SK-N-SH treated with all-trans-retinoic acid at 6 μM for 48 hours (cell line): Measurements from ENCODE around the gene CIRBP.

Experiments
- ATAC-seq: fragments of 200-7000 bp; cut with Tn5 transposase; 3 replicates; pipeline ENCODE4 v1.9.1; 2020; ENCODE audit warnings: mild to moderate bottlenecking, moderate library complexity
- ARNTL ChIP-seq: fragments of 450-650 bp; formaldehyde crosslinking; IDR thresholded peaks from 2 replicates; pipeline ENCODE4 v1.5.0; 2020; ENCODE audit warnings: low read depth, mild to moderate bottlenecking, moderate library complexity, borderline replicate concordance
- BACH2 ChIP-seq: fragments of 250-450 bp; sonication (Bioruptor Pico); IDR thresholded peaks from 2 replicates; pipeline ENCODE4 v1.9.0; 2021; ENCODE audit warnings: mild to moderate bottlenecking, borderline replicate concordance
- CREB5 ChIP-seq: fragments of 250-450 bp; sonication (Bioruptor Pico); IDR thresholded peaks from 2 replicates; pipeline ENCODE4 v1.5.1; 2020; ENCODE audit warnings: low read depth, mild to moderate bottlenecking, moderate library complexity
- CSRNP3 ChIP-seq: fragments of 250-450 bp; sonication (Bioruptor Pico); IDR thresholded peaks from 2 replicates; pipeline ENCODE4 v1.5.1; 2021; ENCODE audit warnings: mild to moderate bottlenecking, moderate library complexity
- ESRRG ChIP-seq: fragments of 250-450 bp; sonication (Bioruptor Pico); IDR thresholded peaks from 2 replicates; pipeline ENCODE4 v1.6.1; 2021; ENCODE audit warnings: mild to moderate bottlenecking
- ISL1 ChIP-seq: fragments of 250-450 bp; sonication (Bioruptor Pico); IDR thresholded peaks from 2 replicates; pipeline ENCODE4 v2.1.2; 2022; ENCODE audit warnings: mild to moderate bottlenecking, moderate library complexity
- OSR1 ChIP-seq: fragments of 250-450 bp; sonication (Bioruptor Pico); IDR thresholded peaks from 2 replicates; pipeline ENCODE4 v1.8.0; 2022; ENCODE audit warnings: moderate library complexity, mild to moderate bottlenecking, inconsistent platforms
- PATZ1 ChIP-seq: fragments of 250-450 bp; sonication (Bioruptor Pico); IDR thresholded peaks from 2 replicates; pipeline ENCODE4 v1.8.0; 2020; ENCODE audit warnings: mild to moderate bottlenecking, moderate library complexity, borderline replicate concordance
- POU6F1 ChIP-seq: fragments of 250-450 bp; sonication (Bioruptor Pico); IDR thresholded peaks from 2 replicates; pipeline ENCODE4 v1.8.0; 2021; ENCODE audit warnings: low read depth, mild to moderate bottlenecking, moderate library complexity, borderline replicate concordance
- PPARA ChIP-seq: fragments of 250-450 bp; sonication (Bioruptor Pico); IDR thresholded peaks from 2 replicates; pipeline ENCODE4 v1.5.0; 2020; ENCODE audit warnings: mild to moderate bottlenecking, borderline replicate concordance
- RARB ChIP-seq: fragments of 250-450 bp; sonication (Bioruptor Pico); IDR thresholded peaks from 2 replicates; pipeline ENCODE4 v1.8.0; 2021; ENCODE audit warnings: mild to moderate bottlenecking, moderate library complexity
- TCF4 ChIP-seq: fragments of 250-450 bp; sonication (Bioruptor Pico); IDR thresholded peaks from 2 replicates; pipeline ENCODE4 v1.8.0; 2021; ENCODE audit warnings: mild to moderate bottlenecking, moderate library complexity, borderline replicate concordance
- TOX ChIP-seq: fragments of 250-450 bp; sonication (Bioruptor Pico); IDR thresholded peaks from 2 replicates; pipeline ENCODE4 v1.8.0; 2021; ENCODE audit warnings: mild to moderate bottlenecking, moderate library complexity, borderline replicate concordance
- ZC3H10 ChIP-seq: fragments of 250-450 bp; sonication (Bioruptor Pico); IDR thresholded peaks from 2 replicates; pipeline ENCODE4 v1.5.1; 2021; ENCODE audit warnings: mild to moderate bottlenecking, moderate library complexity
- ZFP3 ChIP-seq: fragments of 250-450 bp; sonication (Bioruptor Pico); IDR thresholded peaks from 2 replicates; pipeline ENCODE4 v1.5.0; 2020; ENCODE audit warnings: mild to moderate bottlenecking, moderate library complexity
- ZFP30 ChIP-seq: fragments of 450-650 bp; formaldehyde crosslinking; IDR thresholded peaks from 2 replicates; pipeline ENCODE4 v1.5.0; 2022; ENCODE audit warnings: mild to moderate bottlenecking, moderate library complexity
- ZNF565 ChIP-seq: fragments of 450-650 bp; formaldehyde crosslinking; conservative IDR thresholded peaks from 2 replicates; pipeline ENCODE4 v1.5.0; 2020; ENCODE audit warnings: low read depth, mild to moderate bottlenecking, moderate library complexity
- ZNF70 ChIP-seq: fragments of 450-650 bp; formaldehyde crosslinking; IDR thresholded peaks from 2 replicates; pipeline ENCODE4 v1.5.0; 2020; ENCODE audit warnings: mild to moderate bottlenecking, moderate library complexity
- ZNF8 ChIP-seq: fragments of 450-650 bp; formaldehyde crosslinking; IDR thresholded peaks from 2 replicates; pipeline ENCODE4 v1.5.0; 2020; ENCODE audit warnings: mild to moderate bottlenecking, moderate library complexity
- TF ChIP-seq, protein P1 (sequence below): fragments of 250-450 bp; sonication (Bioruptor Pico); IDR thresholded peaks from 2 replicates; pipeline ENCODE4 v1.5.0; 2020; ENCODE audit warnings: mild to moderate bottlenecking, moderate library complexity

Gene CIRBP

DNA sequence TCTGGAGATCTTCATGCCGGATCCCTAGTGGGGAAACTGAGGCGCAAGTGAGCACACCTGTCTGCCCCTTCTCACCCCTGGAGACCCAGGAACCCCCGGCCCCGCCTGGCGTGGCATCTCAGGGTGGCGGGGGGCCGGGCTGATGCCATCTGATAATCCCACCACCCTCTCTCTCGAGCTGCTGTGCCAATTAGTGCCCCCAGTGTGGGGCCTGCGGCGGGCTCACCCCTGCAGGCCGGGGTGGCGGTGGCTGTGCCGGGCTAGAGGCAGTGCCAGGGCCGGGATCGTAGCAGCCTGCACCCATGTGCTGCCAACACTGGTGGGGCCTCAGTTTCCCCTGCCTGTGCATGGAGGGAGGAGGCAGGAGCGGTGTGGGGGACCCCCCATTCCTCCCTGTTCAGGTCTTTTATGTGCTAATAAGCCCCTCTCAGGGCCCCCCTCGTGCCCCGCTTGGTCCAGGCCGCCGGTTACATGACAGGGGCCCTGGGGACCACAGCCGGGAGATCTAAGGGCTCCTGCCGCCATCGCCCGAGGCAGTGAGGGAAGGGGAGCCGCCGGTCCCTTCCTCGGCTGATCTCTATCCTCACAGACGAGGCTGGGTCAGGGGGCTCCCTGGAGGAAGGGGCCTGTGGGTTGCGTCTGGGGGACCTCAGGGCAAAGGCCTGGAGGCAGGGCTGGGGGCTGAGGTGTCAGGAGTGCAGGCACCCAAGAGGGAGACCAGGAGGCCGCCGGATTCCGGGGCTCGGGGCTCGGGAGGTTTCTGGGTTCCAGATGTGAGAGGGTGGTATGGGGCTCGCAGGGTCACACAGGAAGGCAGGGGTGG lies 24.9 kb downstream of the CIRBP start:
- no peak for ATAC-seq
- TF ChIP-seq, protein P1, sequence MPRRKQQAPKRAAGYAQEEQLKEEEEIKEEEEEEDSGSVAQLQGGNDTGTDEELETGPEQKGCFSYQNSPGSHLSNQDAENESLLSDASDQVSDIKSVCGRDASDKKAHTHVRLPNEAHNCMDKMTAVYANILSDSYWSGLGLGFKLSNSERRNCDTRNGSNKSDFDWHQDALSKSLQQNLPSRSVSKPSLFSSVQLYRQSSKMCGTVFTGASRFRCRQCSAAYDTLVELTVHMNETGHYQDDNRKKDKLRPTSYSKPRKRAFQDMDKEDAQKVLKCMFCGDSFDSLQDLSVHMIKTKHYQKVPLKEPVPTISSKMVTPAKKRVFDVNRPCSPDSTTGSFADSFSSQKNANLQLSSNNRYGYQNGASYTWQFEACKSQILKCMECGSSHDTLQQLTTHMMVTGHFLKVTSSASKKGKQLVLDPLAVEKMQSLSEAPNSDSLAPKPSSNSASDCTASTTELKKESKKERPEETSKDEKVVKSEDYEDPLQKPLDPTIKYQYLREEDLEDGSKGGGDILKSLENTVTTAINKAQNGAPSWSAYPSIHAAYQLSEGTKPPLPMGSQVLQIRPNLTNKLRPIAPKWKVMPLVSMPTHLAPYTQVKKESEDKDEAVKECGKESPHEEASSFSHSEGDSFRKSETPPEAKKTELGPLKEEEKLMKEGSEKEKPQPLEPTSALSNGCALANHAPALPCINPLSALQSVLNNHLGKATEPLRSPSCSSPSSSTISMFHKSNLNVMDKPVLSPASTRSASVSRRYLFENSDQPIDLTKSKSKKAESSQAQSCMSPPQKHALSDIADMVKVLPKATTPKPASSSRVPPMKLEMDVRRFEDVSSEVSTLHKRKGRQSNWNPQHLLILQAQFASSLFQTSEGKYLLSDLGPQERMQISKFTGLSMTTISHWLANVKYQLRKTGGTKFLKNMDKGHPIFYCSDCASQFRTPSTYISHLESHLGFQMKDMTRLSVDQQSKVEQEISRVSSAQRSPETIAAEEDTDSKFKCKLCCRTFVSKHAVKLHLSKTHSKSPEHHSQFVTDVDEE = no peak
- TF ChIP-seq OSR1 (CRISPR knock-in tag) (no peak), ESRRG (CRISPR knock-in tag) (no peak), ZNF8 (CRISPR knock-in tag) (no peak), BACH2 (CRISPR knock-in tag) (no peak), ZC3H10 (CRISPR knock-in tag) (no peak), PATZ1 (CRISPR knock-in tag) (no peak), ZNF70 (CRISPR knock-in tag) (no peak), PPARA (CRISPR knock-in tag) (no peak), ARNTL (CRISPR knock-in tag) (no peak), CSRNP3 (CRISPR knock-in tag) (no peak), TCF4 (CRISPR knock-in tag) (no peak), ZFP3 (no peak), TOX (CRISPR knock-in tag) (no peak), ISL1 (CRISPR knock-in tag) (no peak), RARB (no peak), ZNF565 (CRISPR knock-in tag) (no peak), CREB5 (no peak), ZFP30 (CRISPR knock-in tag) (no peak)

DNA sequence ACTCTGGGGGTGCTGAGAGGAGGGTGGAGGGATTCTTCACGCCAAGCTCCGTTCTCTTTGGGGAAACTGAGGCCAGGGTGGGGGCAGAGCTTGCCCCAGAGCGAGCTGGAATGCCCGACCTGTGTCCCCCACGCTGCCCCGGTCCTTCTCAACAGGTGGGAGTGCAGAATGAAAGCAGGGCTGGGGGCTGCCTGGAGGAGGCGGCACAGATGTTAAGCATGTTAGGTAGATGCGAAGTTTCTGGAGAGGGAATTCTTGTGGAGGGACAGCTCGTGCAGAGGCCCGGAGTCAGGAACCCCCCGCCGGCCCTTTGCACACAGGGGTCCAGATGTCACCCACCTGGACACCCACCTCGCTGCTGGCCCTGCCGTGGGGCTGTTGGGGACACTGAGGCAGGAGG lies 25.6 kb downstream of the CIRBP start:
- ATAC-seq = no peak
- TF ChIP-seq OSR1 (CRISPR knock-in tag) = no peak
- no peak for TF ChIP-seq ARNTL (CRISPR knock-in tag)
- TF ChIP-seq ISL1 (CRISPR knock-in tag) = no peak
- no peak for TF ChIP-seq PATZ1 (CRISPR knock-in tag)
- TF ChIP-seq, protein P1 = no peak
- TF ChIP-seq PPARA (CRISPR knock-in tag) = no peak
- TF ChIP-seq POU6F1 (CRISPR knock-in tag) = no peak
- TF ChIP-seq RARB = no peak
- TF ChIP-seq ZFP30 (CRISPR knock-in tag) = no peak
- no peak for TF ChIP-seq ZC3H10 (CRISPR knock-in tag)
- no peak for TF ChIP-seq ZNF70 (CRISPR knock-in tag)
- TF ChIP-seq ZFP3 = no peak
- TF ChIP-seq, all 23 proteins: peak for 0
